B cell (primary cell): ENCODE data around the gene ZSWIM3. TPM values are rescaled to one million over a fixed set of nuclear protein-coding genes. Genes with fewer than 3 reads are reported as not detected.

Source experiments
- ATAC-seq: fragments of 200-7000 bp; cut with Tn5 transposase; one replicate; pipeline ENCODE4 v1.10.0; 2021; ENCODE audit warnings: low read depth, mild to moderate bottlenecking, moderate number of reproducible peaks, moderate library complexity
- CTCF ChIA-PET: fragments of 350-600 bp; sonication (Branson Sonifier 250); formaldehyde crosslinking; loops from one replicate; lab custom pipeline; 2021; ENCODE audit warnings: antibody characterized with exemption, inconsistent platforms; lab: Charles Lee
- POLR2A ChIA-PET: fragments of 350-600 bp; sonication (Branson Sonifier 250); formaldehyde crosslinking; loops from one replicate; lab custom pipeline; 2021; ENCODE audit warnings: antibody characterized with exemption; lab: Charles Lee
- DNase-seq: peaks from one replicate; pipeline ENCODE4 v3.0.0; 2013
- H2AFZ ChIP-seq: 2 replicates; pipeline ENCODE4 v1.6.1; 2012; ENCODE audit warnings: mild to moderate bottlenecking, low read depth, low read length; ENCODE audit not compliant: insufficient read depth, poor library complexity, severe bottlenecking
- H3K27ac ChIP-seq, 2 donors: 1 replicate in 1 of 2; 2 replicates in 1 of 2; pipeline ENCODE4 v1.5.1; 2012 to 2013; ENCODE audit warnings: low read length in 2 of 2, mild to moderate bottlenecking in 2 of 2, moderate library complexity in 1 of 2
- H3K27me3 ChIP-seq, 4 experiments: fragments of 200-600 bp in 1 of 4; sonication (generic) in 1 of 4; replicated peaks in 1 of 4; 1 replicate in 2 of 4; 2 replicates in 2 of 4; pipeline versions ENCODE4 v1.6.1 to v1.7.0; 2013 to 2016; ENCODE audit warnings: low read length in 3 of 4, mild to moderate bottlenecking in 2 of 4, mixed read lengths in 1 of 4, moderate library complexity in 1 of 4; ENCODE audit not compliant: insufficient read depth in 4 of 4, control insufficient read depth in 3 of 4; ENCODE audit errors: control extremely low read depth in 1 of 4
- H3K36me3 ChIP-seq, 2 experiments: replicated peaks in 1 of 2; 1 replicate in 1 of 2; 2 replicates in 1 of 2; pipeline versions ENCODE4 v1.6.1 to v1.7.1; 2013; ENCODE audit warnings: low read length in 1 of 2; ENCODE audit not compliant: insufficient read depth in 2 of 2, control insufficient read depth in 1 of 2; ENCODE audit errors: control extremely low read depth in 1 of 2, extremely low read depth in 1 of 2
- H3K4me1 ChIP-seq, 2 donors: fragments of 200-600 bp in 1 of 2; sonication (generic) in 1 of 2; 1 replicate in 1 of 2; 2 replicates in 1 of 2; pipeline versions ENCODE4 v1.5.1 to v1.6.1; 2013 to 2017; ENCODE audit warnings: low read length in 2 of 2; ENCODE audit not compliant: control insufficient read depth in 2 of 2, insufficient read depth in 2 of 2
- H3K4me2 ChIP-seq: replicated peaks from 2 replicates; pipeline ENCODE3; 2012; ENCODE audit warnings: mild to moderate bottlenecking, low read depth, low read length; ENCODE audit not compliant: poor library complexity, severe bottlenecking
- H3K4me3 ChIP-seq, 5 experiments: fragments of 200-600 bp in 1 of 5; sonication (generic) in 1 of 5; 1 replicate in 3 of 5; 2 replicates in 2 of 5; pipeline versions ENCODE4 v1.5.1 to v1.7.0; 2011 to 2016; ENCODE audit warnings: low read length in 4 of 5, mild to moderate bottlenecking in 4 of 5, low read depth in 2 of 5, control low read depth in 1 of 5, moderate library complexity in 1 of 5; ENCODE audit not compliant: insufficient read depth in 1 of 5; ENCODE audit errors: control extremely low read depth in 1 of 5, extremely low read depth in 1 of 5
- H3K79me2 ChIP-seq: fragments of 200-600 bp; sonication (generic); one replicate; pipeline ENCODE4 v1.6.0; 2016; ENCODE audit warnings: low read length; ENCODE audit not compliant: control insufficient read depth, insufficient read depth
- H3K9ac ChIP-seq: fragments of 200-600 bp; sonication (generic); 2 replicates; pipeline ENCODE4 v1.6.1; 2017; ENCODE audit warnings: mild to moderate bottlenecking, low read length, moderate library complexity
- H3K9me3 ChIP-seq, 3 donors: one replicate each; pipeline versions ENCODE4 v1.6.1 to v1.7.1; 2013; ENCODE audit warnings: low read length in 2 of 3; ENCODE audit not compliant: control insufficient read depth in 2 of 3, insufficient read depth in 1 of 3; ENCODE audit errors: control extremely low read depth in 1 of 3
- H4K20me1 ChIP-seq: 2 replicates; pipeline ENCODE4 v1.6.0; 2012; ENCODE audit warnings: mild to moderate bottlenecking, low read length; ENCODE audit not compliant: insufficient read depth, control insufficient read depth, poor library complexity, severe bottlenecking
- H3K27ac Mint-ChIP-seq: one replicate; pipeline ENCODE4 v1.8.0; 2021; ENCODE audit warnings: mixed read lengths
- H3K27me3 Mint-ChIP-seq: one replicate; pipeline ENCODE4 v1.8.0; 2021; ENCODE audit warnings: mixed read lengths
- H3K4me1 Mint-ChIP-seq: one replicate; pipeline ENCODE4 v1.8.0; 2021; ENCODE audit warnings: mixed read lengths
- H3K4me3 Mint-ChIP-seq: one replicate; pipeline ENCODE4 v1.8.0; 2021; ENCODE audit warnings: mixed read lengths
- H3K9me3 Mint-ChIP-seq: one replicate; pipeline ENCODE4 v1.8.0; 2022; ENCODE audit warnings: mixed read lengths; ENCODE audit not compliant: insufficient read depth
- CTCF ChIP-seq: fragments of 200-600 bp; IDR thresholded peaks from one replicate; pipeline ENCODE4 v1.8.0; 2022; ENCODE audit warnings: antibody characterized with exemption, mild to moderate bottlenecking
- EZH2 ChIP-seq: IDR thresholded peaks from 2 replicates; pipeline ENCODE4 v1.6.1; 2012; ENCODE audit warnings: borderline replicate concordance, low read depth, mild to moderate bottlenecking, moderate library complexity, low read length; ENCODE audit not compliant: insufficient read depth, poor library complexity, severe bottlenecking
- WGBS: methylation state at CpG from one replicate; pipeline ENCODE4 v1.1.5; 2013; ENCODE audit warnings: missing lambda C conversion rate; ENCODE audit not compliant: insufficient coverage; 5-methylcytosine and 5-hydroxymethylcytosine counted together
- intact Hi-C: fragments of 100-400 bp; cut with micrococcal nuclease; formaldehyde crosslinking; loops from one replicate; pipeline ENCODE4 v1.10.0; 2022
- polyA plus RNA-seq: library from polyadenylated mRNA; depleted of rRNA; stranded (reverse); fragments of >200 nt; gene quantifications from 2 replicates; pipeline ENCODE4 v1.2.3, GENCODE V29; 2012
- total RNA-seq, 2 donors: library from RNA; stranded (reverse); fragments of 120-200 nt in 1 of 2; gene quantifications; 1 replicate in 1 of 2; 2 replicates in 1 of 2; pipeline versions ENCODE4 v1.2.3 to v1.2.4, GENCODE V29; 2013 to 2022

The ZSWIM3 gene
- total and polyA plus RNA-seq, 2 donors (not counting 1 experiment from before 2014, with no cell fraction given): 4.0 to 7.1 TPM

DNA sequence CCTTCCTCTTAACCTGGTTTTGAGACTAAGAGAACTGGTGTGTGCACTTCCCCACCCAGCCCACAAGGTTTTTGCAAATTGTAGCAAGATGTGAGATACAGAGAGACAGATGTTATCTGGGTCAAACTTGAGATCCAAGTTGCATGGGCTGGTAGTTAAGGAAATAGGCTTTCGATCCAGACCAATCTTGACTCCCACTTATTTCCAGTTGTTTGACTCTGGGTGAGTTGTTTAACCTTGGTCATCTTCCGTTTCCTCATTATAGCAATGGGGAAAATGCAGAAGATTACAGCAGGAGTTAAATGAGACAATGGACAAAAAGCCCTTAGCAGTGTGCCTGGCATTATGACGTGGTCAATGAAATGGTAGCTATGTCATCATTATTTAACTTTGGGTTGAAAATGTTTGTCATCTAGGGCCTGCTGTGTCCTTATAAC is 22.1 kb upstream of the ZSWIM3 start:
- H3K4me1 Mint-ChIP-seq: peaks cover 12% of the 10 kb centered on the region
- intact Hi-C loops: no loop called here
- Histone ChIP-seq H3K4me2 (no peak overlapping the region), H3K9me3 (no peaks in the 10 kb centered on the region), H3K9ac (no peak overlapping the region), H3K27me3 (no peaks in the 10 kb centered on the region), H3K4me1 (peaks cover 6 to 18% of the 10 kb centered on the region in 2 donors), H3K27ac (no peak overlapping the region), H3K79me2 (no peaks in the 10 kb centered on the region), H2AFZ (no peak overlapping the region), H3K36me3 (no peaks in the 10 kb centered on the region), H3K4me3 (no peak overlapping the region), H4K20me1 (no peaks in the 10 kb centered on the region)
- H3K27ac Mint-ChIP-seq: no peak overlapping the region
- ATAC-seq (no peak), DNase-seq (no peak)
- H3K9me3 Mint-ChIP-seq: no peaks in the 10 kb centered on the region
- WGBS: 92% methylated on average over 1 of the region's 3 CpGs
- CTCF ChIA-PET: no interaction called here
- H3K4me3 Mint-ChIP-seq: peak overlapping the region; percentile 83
- POLR2A ChIA-PET: no interaction called here
- no peak for TF ChIP-seq CTCF
- no peak for TF ChIP-seq EZH2
- no peaks in the 10 kb centered on the region for H3K27me3 Mint-ChIP-seq

DNA sequence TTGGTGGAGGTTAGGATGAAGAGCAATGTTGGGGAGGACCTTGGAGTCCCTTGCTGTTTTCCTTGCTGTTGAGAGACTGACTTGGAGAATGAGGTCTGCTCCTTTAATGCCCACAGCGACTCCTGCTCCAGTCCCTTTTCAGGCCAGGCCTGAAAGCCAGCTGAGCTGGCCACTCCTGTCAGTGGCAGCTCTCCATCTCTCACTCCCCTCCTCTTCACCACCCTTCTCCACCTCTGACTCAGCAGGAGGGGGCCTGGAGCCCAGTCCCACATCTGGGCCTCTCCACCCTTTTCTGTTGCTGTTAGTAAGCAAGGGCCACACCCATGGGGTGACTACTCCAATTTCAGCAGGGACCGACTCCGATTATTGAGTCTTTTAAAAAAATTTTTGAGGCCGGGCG is 21.6 kb upstream of the ZSWIM3 start:
- intact Hi-C loops: no loop called here
- WGBS: 100% methylated on average over 5 of the region's 5 CpGs
- Histone ChIP-seq H3K9me3 (no peaks in the 10 kb centered on the region), H3K4me2 (no peak overlapping the region), H2AFZ (no peak overlapping the region), H3K27me3 (no peaks in the 10 kb centered on the region), H3K4me1 (peaks cover 6 to 18% of the 10 kb centered on the region in 2 donors), H3K9ac (no peak overlapping the region), H3K36me3 (no peaks in the 10 kb centered on the region), H3K4me3 (no peak overlapping the region), H3K79me2 (no peaks in the 10 kb centered on the region), H3K27ac (no peak overlapping the region), H4K20me1 (no peaks in the 10 kb centered on the region)
- H3K9me3 Mint-ChIP-seq: no peaks in the 10 kb centered on the region
- H3K4me1 Mint-ChIP-seq: peaks cover 12% of the 10 kb centered on the region
- DNase-seq: no peak
- H3K27me3 Mint-ChIP-seq: no peaks in the 10 kb centered on the region
- CTCF ChIA-PET: no interaction called here
- TF ChIP-seq CTCF (no peak), EZH2 (no peak)
- H3K4me3 Mint-ChIP-seq: peak overlapping the region; percentile 83
- POLR2A ChIA-PET: no interaction called here
- no peak for ATAC-seq
- H3K27ac Mint-ChIP-seq: no peak overlapping the region
